NCI-H510A treated with DMSO at 0.1 percent for 48 hours (cell line): ENCODE results near the gene GRIK4.
"Not testable (repeated sequence)": the region's sequence is repeated elsewhere in the genome, so short reads cannot be mapped to it uniquely, and the experiment has no call there.

Experiments used
- DNase-seq: peaks from one replicate; lab custom pipeline; 2025; lab: John Stamatoyannopoulos, UW

GRIK4 gene

DNA sequence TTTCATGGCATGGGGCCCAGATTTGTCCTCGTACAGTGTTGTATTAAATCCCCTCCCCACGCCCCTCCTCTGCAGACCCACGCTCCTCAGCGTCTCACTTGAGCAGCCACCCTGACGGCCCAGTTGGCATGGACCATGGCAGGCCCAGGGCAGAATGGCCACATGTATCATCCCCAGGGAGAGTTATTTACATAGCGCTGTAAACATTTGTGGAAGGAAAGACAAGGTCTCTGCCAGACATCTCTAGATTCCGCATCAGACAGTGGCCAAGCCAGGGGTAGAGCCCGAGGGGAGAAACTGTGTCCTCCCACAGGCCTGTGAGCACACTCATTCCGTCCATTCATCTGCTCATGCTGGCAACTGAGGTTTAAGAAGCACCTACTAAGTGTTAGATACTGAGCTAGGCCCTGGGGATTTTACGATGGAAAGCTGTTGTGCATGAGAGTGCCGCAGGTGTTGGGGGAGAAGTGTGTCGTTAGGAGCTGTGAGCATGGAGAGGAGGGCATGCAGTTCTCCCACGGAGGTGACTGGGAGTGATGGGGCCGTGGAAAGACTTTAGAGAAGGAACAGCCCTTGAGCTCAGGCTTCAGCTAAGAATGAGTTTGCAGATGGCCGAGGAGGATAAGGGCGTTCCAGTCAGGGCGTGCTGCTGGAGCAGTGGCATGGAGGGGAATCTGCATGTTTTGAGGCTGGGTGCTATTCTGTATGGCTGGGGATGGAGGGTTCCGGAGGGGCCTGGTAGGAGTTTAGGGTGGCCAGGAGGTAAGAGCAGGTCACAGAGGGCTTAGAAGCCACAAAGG lies 94.9 kb downstream of the GRIK4 start:
- no peak for DNase-seq

DNA sequence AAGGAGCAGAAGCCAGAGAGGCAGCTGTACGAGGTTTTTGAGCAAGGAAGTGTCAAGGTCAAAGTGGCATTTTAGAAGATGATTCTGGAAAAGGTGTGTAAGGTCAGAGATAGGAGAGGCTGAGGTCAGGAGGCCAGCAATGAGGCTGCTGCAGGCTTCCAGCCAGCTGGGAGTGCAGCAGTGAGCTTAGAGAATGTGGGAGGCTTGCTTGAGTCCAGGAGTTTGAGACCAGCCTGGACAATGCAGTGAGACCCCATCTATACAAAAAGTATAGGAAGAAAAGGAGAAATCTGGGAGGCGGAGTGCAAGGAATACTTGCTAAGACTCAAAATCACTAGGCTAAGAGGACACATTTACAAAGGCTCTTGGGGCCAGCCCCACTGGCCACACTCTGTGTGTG lies 96.5 kb downstream of the GRIK4 start:
- no peak for DNase-seq

DNA sequence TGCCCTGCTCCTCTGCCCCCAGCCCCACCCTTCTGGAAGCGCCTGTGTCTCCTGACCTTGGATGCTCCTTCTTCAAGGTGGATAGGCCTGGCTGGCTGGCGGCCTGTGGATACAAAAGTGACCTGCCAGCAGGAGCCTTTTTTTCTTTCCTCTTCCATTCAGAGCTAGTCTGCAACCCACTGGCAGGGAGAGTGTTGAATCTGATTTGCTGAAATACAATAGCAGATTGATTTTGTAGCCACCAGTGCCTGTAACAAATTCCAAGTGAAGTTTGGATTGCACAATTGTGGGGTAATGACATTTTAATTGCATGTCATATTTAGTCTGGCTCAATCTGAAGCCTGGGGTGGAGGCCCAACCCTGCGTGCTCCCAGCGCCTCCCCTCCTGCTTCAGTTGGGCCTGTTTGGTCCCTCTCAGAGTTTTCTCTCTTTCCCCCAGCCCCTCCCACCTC lies 97.2 kb downstream of the GRIK4 start:
- no peak for DNase-seq

DNA sequence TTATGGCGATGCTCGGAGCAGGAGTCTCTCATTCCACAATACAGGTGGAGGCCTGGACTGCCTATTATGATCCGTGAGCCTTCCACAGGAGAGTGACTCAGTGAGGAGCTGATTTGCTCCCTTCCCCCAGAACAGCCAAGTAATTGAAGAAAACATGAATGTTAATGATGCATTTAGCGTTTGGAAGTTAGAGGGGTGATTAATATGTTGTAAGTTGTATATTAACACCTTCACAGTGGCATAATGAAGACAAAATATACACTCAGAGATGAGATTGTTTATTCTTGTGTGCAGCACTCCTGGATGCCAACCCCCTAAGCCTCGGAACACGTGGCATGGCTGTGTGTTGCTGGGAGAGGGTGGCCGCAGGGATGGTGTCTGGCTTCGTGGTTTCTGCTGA lies 98.6 kb downstream of the GRIK4 start:
- no peak for DNase-seq

DNA sequence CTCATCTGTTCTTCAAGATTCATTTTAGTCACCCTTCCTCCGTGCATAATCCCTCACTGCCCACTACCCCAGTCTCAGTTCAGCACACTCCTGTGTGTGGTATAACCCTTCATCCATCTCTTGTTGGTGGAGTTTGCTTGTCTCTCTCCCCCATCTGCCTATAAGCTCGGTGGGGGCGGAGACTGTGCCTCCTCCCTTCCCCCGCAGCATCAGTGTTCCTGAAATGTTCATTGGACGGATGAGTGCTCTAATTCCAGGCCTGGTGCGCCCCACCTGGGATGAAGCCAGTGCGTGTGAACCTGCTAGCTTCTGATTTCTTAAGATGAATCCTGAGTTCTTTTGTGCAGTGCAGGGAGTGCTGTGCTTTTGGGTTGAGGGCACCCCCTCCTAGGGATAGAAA lies 100.0 kb downstream of the GRIK4 start:
- no peak for DNase-seq

DNA sequence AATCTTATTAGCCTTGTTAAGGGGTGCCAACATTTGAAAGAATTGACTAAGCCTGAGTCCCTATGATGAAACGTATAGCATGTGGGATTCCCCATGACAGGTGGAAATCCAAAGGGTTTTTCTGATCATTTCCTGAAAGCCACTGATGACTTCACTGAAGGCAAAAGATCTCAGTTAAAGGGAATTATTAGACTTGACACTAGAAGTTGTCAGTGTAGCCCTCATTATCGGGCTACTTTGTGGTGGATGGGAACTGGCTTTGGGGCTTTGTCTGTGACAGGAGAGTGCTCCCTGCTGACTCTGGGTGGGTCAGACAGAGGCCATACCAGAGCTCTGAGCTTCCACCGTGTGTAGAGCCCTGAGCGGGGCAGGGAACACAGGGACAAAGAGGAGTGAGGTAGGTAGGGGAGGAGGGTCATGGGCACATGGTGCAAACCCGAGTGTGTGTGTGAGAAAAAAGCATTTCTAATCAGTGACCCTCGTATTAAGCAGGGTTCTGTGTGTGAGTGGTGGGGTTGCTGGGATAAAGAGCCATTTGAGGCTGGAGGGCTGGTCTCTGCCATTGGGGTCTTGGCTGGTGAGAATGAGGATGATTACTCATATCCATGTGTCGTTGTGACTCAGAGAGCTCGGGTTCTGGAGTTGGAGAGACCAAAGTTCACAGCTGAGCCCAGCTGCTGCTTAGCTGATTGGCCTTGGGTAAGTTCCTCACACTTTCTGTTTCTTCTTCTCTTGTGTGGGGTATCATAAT lies 101.1 kb downstream of the GRIK4 start:
- DNase-seq = no peak

DNA sequence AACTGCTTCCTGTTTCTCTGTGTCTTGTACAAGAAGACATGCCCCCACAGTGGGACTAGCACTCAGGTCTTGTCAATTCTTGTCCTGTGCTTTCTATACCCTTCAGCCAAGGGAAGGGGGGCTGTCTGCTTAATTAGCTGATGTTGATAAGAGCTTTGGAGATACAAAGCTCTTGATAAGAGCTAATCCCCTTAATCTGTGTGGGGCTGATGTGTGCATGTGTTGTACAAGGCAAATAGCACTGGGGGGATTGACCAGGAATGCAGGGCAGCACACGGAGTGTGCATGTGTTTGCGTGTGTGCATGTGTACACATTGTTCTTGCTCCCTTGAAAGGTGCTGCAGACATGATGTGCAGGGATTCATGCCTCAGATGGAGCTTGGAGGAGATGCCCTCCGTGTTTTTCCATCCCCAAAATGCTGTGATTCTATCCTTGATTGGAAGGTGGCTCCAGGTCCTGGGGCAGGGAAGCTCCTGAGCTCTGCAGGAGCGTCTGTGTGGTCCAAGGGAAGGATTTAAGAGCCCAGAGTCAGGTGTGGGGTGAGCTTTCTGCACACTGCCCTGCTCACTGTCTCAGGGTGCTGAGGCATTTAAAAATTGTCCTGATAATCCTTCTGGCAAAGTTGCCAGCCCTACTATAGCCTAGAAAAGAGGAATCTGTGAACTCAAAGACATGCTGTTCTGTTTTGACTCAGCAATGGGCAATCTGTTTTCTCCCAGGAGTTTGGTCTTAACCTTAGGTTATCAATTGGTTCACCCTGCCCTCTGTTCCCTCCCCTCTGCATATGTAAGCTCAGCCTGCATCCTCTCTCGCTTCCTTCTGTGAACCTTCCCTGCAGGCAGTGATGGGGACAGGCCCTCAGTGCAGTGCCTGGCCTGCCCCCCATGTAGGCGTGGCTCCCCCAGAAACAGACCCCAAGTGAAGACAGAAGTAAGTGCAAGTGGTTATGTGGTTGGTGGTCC lies 102.0 kb downstream of the GRIK4 start:
- no peak for DNase-seq

DNA sequence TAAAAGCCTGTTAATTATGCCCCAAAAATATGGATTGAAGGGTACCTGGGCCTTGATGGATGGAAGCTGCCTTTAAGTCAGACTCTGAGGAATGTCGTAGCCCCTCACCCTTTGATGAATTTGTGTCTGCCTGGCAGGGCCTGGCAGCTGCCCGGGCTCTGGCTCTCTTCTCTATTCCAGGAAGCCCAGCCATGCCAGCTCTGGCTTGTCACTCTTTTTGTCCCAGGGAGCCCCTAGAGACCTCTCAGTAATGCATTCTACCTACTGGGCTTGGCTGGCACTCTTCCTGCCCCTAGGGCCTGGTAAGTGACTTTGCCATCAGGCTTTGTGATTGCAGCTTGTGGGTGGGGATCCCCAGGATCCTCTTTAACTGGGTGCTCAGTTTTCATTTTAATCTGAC lies 103.8 kb downstream of the GRIK4 start:
- no peak for DNase-seq

DNA sequence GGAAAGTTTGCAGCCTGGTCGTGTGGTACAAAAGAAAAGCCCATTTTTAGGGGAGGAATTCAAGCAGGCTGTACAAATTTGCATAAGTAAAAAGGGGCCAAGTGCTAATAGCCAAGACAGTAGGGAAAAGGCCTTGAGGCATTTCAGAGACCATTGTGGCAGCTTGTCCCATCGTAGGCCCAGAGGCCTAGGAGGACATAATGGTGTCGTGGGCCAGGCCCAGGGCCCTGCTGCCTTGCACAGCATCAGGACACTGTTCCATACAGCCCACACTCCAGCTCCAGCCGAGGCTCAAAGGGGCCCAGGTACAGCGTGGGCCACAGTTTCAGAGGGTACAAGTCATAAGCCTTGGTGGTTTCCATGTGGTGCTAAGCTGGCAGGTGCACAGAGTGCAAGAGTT lies 106.9 kb downstream of the GRIK4 start:
- no peak for DNase-seq

DNA sequence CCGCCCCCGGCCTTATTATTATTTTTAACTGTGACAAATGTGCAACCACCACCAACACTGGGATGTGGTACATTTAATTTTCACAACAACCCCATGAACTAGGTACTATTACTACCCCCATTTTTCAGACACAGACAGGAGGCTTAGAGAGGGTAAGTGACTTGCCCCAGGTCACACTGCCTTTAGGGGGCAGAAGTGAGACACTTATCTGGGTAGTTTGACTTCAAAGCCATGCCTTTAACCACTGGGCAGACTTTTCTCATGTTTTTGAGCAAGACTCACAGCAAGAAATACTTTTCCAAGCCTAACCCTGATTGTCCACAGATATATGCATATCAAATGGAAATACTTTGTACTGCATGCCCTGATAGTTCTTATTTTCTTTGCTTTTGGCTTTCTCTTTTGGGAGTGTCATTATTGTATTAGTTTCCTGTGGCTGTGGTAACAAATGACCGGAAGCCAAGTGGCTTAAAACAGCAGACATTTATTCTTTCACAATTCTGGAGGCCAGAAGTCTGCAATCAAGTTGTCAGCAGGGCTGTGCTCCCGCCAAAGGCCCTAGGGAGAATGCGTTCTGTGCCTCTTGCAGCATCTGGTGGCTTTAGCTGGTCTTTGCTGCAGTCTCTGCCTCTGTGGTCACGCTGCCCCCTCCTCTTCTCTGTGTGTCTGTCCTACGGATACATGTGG lies 110.8 kb downstream of the GRIK4 start:
- DNase-seq = no peak

DNA sequence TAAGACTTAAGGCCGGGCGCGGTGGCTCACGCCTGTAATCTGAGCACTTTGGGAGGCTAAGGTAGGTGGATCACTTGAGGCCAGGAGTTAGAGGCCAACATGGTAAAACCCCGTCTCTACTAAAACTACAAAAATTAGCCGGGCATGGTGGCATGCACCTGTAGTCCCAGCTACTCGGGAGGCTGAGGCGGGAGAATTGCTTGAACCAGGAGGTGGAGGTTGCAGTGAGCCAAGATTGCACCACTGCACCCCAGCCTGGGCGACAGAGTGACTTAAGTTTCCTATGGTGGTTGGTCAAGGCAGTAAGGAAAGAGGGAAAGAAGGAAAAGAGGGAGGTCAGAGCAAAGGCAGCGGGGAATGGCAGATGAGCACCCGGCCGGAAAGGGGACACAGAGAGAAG lies 113.4 kb downstream of the GRIK4 start:
- not testable (repeated sequence) for DNase-seq

DNA sequence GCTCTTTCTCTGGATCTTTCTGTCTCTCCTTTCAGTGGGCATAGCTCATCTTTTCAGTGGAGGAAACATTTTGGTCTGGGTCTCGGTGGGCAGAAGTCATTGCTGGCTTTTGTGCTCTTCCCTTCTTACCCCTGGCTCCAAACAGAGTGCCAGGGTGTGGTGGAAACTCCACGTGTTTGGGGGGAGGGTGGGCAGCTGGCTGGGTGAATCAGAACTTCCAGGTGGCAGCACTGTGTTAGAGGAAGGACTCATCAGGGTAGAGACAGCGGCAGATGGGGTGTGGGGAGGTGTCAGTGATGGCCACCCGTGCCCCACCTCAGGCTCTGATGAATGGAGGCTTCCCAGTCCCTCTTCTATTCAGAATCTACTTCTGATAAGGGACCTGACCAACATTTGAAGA lies 114.0 kb downstream of the GRIK4 start:
- DNase-seq = no peak

DNA sequence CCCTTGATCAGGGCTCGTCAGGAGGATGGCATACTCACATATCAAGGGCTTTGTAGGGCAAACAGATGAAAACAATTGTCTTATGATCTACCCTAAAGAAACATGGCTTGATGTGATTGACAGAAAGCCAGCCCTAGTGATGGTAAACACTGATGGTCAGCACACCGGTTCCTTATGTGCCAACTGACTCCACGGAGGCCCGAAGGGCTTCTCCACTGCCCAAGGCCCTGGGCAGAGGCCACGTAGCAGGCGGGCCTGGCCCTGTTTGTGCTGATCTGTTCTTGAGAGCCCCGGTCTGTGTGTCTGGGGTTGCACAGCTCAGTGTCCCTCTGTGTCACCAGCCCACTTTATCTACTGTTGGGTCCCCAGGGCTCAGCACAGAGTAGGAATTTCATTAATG lies 115.2 kb downstream of the GRIK4 start:
- DNase-seq = no peak

DNA sequence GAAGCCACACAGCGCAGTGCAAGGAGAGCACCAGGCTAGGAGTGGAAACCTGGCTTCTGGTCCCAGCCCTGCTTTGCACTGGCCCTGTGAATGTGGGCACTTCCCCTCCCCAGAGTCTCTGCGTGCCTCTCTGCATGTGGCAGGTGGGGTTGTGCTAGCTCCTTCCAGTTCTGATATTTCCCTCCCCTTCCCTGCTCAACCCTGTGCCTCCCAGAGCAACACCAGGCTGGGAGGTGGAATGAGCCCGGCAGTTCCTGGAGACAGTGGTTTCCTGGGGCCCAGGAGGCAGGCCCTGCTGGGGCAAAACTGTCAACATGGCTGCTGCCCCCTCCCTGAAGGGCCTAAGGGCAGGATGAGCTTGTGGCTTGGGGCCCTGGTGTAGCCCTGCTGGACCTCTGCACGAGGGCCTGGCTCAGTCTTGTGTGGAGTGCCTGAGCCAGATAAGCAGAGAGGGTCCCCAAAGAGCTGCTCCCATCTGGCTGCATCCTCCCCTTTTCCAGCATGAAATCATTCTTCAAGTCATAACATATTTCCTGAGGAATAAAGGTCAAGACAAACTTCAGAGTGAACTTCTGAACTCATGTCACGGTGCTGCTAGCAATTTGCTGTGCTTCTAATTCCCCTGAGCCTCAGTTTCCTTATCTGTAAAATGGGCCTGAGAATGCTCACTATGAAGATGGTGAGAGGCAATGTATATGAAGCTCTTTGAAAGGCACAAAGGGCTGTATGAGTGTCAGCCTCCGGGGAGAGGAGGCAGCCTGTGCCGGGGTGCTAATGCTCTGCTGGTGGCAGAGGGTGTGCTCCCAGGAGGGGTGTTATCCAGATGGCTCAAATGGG lies 116.0 kb downstream of the GRIK4 start:
- no peak for DNase-seq

DNA sequence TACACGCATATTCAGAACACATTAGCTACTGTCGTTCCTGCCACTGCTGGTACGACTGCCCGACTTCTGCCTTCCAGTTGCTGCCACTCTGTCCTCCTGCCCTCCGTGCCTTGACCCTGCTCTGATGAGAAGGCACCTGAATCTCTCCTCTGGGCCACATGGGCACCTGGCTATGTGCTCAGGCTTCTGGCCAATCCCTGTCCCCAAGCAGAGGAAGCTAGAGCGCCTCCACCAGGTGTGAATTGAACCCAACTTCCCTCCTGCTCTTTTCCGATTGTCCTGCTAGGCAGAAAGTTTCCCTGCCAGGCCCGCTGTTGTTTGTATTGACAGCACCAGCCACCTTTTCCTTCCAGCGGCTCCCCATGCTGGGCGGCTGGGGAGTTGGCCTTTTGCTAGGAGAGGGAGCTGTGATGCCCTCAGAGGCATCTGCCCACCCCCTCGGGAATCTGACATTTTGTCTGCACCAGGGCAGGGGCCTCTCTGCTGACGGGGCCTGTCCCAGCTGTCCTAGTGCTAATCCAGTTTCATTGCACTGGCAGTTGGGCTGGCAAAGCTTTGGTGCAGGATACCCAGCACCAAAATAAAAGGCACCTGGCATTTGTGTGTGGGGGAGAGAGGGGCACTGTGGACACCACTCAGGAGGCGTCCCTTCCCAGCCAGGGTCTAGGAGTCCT lies 118.0 kb downstream of the GRIK4 start:
- no peak for DNase-seq

DNA sequence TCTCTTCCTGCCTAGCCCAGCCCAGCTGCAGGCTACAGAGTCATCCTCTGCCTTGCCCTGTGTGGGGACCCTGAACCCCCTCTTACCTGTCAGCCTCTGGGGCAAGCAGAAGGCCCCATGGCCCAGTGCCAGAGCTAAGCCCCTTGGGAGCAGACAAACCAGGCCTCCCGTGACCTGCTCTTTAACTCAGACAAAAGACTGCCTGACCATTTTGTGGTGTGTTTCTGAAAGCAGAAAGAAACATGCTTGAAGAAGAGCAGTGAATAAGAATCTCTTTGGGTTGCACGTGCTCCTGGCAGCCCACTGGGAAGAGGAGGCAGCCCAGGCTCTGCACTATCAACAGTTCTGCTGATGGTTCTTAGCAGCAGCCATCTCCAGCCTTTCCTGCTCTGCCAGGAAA lies 118.6 kb downstream of the GRIK4 start:
- no peak for DNase-seq

DNA sequence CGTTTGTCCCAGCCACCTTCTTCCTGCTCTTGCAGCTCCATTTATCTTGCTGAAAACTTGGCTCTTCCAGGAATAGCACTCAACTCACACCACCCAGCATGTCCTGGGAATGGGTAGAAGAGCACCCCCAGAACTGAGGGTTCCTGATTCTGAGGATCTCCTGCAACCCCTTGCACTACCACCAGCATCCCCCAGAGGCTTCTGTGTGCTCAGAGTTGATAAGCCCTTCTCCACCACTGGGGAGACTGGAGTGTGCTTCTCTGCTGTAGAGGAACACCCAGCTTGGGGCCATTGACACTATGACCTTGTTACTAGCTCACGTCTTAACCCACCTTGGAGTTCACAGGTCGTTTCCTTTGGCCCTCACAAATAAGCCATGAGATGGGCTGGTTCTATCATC lies 121.0 kb downstream of the GRIK4 start:
- no peak for DNase-seq

DNA sequence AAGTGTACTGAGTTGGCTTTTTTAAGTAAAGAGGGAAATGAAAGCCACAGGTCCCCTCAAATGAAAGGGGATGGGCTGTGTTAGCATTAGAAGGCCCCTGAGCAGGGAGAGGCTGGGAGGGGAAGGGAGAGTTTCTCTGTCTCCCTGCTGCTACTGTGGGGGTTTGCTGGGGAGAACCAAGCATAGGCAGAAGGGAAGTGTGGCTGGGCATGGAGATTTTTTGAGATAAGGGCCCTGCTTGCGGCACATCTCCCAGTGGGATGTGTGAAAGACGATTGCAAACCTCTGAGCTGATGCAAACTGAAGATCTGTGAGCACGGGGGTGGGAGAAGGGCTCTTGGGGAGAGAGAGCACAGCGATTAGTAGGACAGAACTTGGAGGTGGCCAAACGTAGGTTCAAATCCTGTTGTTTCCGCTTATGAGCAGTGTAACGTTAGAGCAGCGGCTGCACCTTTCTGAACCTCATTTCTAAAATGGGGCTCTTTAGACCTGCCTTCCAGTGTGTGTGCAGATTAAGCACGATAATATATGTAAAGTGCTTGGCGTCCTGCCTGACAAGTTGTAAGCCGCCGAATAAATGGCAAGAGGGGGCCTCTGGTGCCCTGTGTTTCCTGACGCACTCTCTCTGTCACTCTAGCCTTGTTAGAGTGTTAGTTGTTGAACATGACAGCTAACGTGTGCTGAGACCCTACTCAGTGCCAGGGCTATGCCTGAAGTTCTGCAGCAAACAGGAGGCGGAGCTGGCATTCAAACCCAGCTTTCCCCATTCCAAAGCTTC lies 122.3 kb downstream of the GRIK4 start:
- no peak for DNase-seq

DNA sequence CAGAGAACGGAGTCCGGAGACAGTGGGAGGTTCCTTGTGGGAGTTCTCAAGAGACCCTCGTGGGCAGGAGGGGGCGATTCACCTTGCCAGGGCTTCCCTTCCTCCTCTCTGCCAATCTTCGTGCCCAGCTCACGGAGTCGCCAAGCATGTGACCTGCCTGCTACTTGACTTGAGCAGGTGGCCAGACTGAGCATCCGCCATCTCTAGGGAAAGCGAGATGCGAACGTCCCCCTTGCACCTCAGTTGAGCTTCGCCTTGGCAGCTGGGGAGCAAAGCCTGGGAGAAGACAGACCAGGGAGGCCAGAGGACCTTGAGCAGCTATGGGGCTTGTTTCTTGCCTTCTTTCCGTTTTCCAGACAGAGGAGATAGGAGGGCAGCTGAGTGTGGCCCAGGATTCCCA lies 123.2 kb downstream of the GRIK4 start:
- no peak for DNase-seq
